ENCODE results near the gene ATAD3C.

ATAD3C gene

DNA sequence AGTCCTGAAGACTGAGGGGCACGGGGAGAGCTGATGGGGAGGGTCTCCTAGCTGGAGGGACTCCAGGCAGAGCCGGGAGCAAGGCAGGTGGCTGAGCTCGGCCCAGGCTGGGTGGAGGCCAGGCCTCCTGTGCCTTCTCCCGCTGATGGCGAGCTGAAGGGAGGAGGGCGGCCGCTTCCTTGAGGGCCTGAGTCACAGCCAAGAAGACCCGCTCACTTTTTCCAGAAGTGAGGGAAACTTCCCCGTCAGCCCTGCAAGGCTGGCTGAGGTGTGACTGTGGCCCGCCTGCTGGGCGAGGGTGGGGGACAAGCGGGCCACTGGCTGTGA is 15.7 kb upstream of the ATAD3C start:
- no peaks in the 10 kb centered on the region for H3K9me3 Mint-ChIP-seq
- peak overlapping the region; percentile 55 for H3K27ac Mint-ChIP-seq
- H3K27me3 Mint-ChIP-seq = peaks cover 17% of the 10 kb centered on the region
- H3K4me1 Mint-ChIP-seq (ENCODE audit: low read depth) = peaks cover 20% of the 10 kb centered on the region
- no peaks in the 10 kb centered on the region for H3K36me3 Mint-ChIP-seq (ENCODE audit: low read depth)
- peak overlapping the region; percentile 51 for H3K4me3 Mint-ChIP-seq

DNA sequence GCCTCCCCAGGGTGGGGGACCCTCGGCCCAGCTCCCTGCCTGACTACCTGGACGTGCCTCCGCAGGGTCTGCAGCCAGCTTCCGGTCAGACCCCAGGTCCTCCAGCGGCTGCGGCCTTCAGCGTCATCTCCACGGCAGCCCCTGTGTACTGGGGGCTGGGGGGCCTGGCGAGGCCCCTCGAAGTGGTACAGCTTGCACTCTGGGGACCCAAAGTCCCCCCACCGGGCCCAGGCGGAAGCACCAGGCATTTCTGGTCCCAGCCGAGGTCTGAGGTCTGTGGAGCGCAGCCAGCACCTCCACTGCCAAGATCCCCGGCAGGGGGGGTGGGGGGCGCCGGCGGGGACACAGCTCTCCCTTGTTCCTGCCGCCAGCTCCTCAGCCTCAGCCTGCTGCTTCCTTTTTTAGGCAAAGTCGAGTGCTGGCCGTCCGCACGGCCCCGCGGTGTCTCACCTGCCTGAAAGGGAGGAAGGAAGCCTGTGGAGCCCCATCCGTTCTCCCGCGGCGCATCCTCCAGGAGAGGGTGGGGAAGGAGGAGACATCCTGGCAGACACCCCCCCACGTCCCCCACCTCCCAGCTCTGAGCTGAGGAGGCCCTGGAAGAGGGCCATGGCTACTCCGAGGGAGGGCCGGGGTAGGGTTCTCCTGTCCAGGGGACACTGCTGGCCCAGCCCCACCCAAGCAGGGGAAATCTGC is 15.2 kb upstream of the ATAD3C start:
- H3K27ac Mint-ChIP-seq = no peak overlapping the region
- H3K9me3 Mint-ChIP-seq = no peaks in the 10 kb centered on the region
- no peak overlapping the region for H3K4me3 Mint-ChIP-seq
- peaks cover 20% of the 10 kb centered on the region for H3K4me1 Mint-ChIP-seq (ENCODE audit: low read depth)
- no peaks in the 10 kb centered on the region for H3K36me3 Mint-ChIP-seq (ENCODE audit: low read depth)
- peaks cover 17% of the 10 kb centered on the region for H3K27me3 Mint-ChIP-seq

DNA sequence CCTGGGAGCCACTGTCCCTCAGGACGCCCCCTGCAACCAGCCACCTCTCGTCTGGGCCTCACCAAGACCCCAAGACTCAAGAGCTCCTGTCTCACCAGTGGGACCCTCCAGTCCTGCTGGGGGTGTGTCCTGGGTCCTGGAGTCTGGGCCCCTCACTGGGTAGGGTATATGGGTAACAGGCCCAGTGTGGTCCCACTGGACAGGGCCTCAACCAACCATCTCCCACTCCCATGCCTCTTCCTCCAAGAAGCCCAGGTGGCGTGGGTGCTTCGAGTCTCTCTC is 14.7 kb upstream of the ATAD3C start:
- Mint-ChIP-seq H3K27ac (peak overlapping the region; percentile 65), H3K4me1 (ENCODE audit: low read depth) (peaks cover 20% of the 10 kb centered on the region), H3K9me3 (no peaks in the 10 kb centered on the region), H3K36me3 (ENCODE audit: low read depth) (no peaks in the 10 kb centered on the region), H3K4me3 (peak overlapping the region; percentile 63), H3K27me3 (peaks cover 12% of the 10 kb centered on the region)

GRCh38 chr1:1435106-1435903 is 14.2 kb upstream of the ATAD3C start, which contains the start of gene VWA1:
Gene VWA1, plus strand, starts transcription at chr1:1435690. Its CDS starts 59 bp downstream, at chr1:1435749.
- Mint-ChIP-seq H3K27me3 (peaks cover 8% of the 10 kb centered on the region), H3K4me1 (ENCODE audit: low read depth) (peaks cover 20% of the 10 kb centered on the region), H3K36me3 (ENCODE audit: low read depth) (no peaks in the 10 kb centered on the region), H3K4me3 (peak within 1 kb of the TSS; percentile 63), H3K27ac (peak within 1 kb of the TSS; percentile 65), H3K9me3 (no peaks in the 10 kb centered on the region)

DNA sequence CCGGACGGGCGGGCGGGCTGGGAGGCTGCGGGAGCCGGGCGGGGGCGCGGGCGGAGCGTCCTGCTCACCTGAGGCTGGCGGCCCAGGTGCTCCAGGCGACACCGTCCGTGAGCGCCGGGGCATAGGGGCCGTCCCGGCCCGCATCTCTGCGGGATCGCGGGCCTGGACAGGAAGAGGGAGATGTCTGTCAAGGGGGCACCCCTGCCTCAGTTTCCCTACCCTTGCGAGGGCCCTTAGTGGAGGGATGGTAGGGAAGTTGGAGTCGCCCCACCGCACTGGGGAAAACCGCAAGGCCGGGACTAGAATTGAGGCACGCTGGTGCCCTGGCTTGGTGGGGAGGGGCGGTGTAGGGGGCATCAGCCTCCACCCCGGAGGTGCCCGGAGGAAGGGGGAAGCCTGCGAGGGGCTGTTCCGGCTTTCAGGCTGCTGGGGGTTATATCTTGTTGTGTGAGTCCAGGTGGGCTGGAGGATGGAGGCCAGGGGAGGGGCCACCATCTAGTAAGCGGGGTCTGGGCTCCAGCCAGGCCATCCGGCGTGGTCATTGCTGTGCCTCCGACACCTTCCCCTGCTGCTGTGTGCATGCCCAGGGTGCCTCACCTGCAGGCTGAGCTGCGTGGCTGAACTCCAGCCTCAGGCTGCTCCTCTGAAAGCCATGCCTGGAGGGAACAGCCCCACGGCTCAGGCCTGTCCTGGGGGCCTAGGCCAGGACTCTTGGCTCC is 13.4 kb upstream of the ATAD3C start:
- Mint-ChIP-seq H3K27ac (no peak overlapping the region), H3K4me1 (ENCODE audit: low read depth) (peaks cover 20% of the 10 kb centered on the region), H3K4me3 (peak overlapping the region; percentile 49), H3K9me3 (no peaks in the 10 kb centered on the region), H3K27me3 (peaks cover 8% of the 10 kb centered on the region), H3K36me3 (ENCODE audit: low read depth) (no peaks in the 10 kb centered on the region)

DNA sequence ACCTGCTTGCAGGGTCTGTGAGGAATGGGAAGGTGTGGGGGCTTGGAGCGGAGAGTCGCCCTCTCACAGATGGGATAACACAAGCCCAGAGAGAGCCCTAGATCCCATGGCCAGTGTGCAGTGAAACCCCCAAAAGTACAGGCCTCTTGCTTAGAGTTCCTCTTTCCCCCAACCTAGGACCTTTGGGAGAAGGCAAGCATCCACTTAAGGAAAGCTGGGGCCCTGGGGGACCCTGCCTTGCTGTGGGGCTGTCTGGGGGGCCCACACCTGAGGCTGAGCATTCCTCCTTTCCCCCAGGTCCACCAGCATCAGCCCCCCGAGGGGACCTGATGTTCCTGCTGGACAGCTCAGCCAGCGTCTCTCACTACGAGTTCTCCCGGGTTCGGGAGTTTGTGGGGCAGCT is 12.9 kb upstream of the ATAD3C start:
- Mint-ChIP-seq H3K36me3 (ENCODE audit: low read depth) (no peaks in the 10 kb centered on the region), H3K4me3 (peak overlapping the region; percentile 49), H3K4me1 (ENCODE audit: low read depth) (peaks cover 20% of the 10 kb centered on the region), H3K27ac (no peak overlapping the region), H3K9me3 (no peaks in the 10 kb centered on the region), H3K27me3 (peaks cover 8% of the 10 kb centered on the region)

GRCh38 chr1:1437033-1437903 is 12.2 kb upstream of the ATAD3C start:
- H3K27me3 Mint-ChIP-seq = peaks cover 8% of the 10 kb centered on the region
- no peaks in the 10 kb centered on the region for H3K36me3 Mint-ChIP-seq (ENCODE audit: low read depth)
- H3K4me1 Mint-ChIP-seq (ENCODE audit: low read depth) = peaks cover 20% of the 10 kb centered on the region
- H3K27ac Mint-ChIP-seq = no peak overlapping the region
- H3K4me3 Mint-ChIP-seq = no peak overlapping the region
- no peaks in the 10 kb centered on the region for H3K9me3 Mint-ChIP-seq

DNA sequence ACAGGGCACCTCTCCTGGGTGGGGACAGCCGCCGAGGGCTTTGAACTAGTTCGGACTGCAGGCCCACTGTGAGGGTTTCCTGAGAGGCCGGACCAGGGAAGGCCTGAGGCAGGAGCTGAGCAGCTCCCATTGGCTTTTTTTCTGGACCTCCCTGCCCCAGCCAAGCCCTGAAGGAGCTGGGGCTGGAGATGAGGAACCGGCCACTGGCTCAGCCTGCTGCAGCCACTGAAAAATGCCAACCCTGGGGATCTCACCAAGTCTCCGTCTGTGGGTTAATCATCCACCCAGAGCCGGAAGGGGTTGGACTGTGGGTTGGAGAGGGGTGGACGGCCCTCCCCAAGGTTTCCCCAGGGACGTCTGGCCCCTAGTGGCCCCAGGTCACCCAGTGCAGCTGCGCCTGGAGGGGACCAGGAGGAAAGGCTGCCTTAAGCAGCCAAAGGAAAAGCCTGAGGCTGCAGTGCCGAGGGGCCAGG is 11.5 kb upstream of the ATAD3C start:
- Mint-ChIP-seq H3K36me3 (ENCODE audit: low read depth) (no peaks in the 10 kb centered on the region), H3K4me3 (no peak overlapping the region), H3K9me3 (no peaks in the 10 kb centered on the region), H3K27me3 (peaks cover 8% of the 10 kb centered on the region), H3K27ac (no peak overlapping the region), H3K4me1 (ENCODE audit: low read depth) (peaks cover 20% of the 10 kb centered on the region)

- H3K27ac Mint-ChIP-seq = no peak overlapping the region
- H3K4me3 Mint-ChIP-seq = no peak overlapping the region
- H3K27me3 Mint-ChIP-seq = peaks cover 8% of the 10 kb centered on the region
- no peaks in the 10 kb centered on the region for H3K9me3 Mint-ChIP-seq
- peaks cover 17% of the 10 kb centered on the region for H3K4me1 Mint-ChIP-seq (ENCODE audit: low read depth)
- H3K36me3 Mint-ChIP-seq (ENCODE audit: low read depth) = no peaks in the 10 kb centered on the region
Measured at GRCh38 chr1:1438531-1439381, 10.7 kb upstream of the ATAD3C start.

- Mint-ChIP-seq H3K36me3 (ENCODE audit: low read depth) (no peaks in the 10 kb centered on the region), H3K27me3 (peaks cover 8% of the 10 kb centered on the region)
Measured at GRCh38 chr1:1439546-1440261, 9.8 kb upstream of the ATAD3C start.

GRCh38 chr1:1440262-1441001 is 9.1 kb upstream of the ATAD3C start:
- no peaks in the 10 kb centered on the region for H3K36me3 Mint-ChIP-seq (ENCODE audit: low read depth)
- H3K9me3 Mint-ChIP-seq = no peaks in the 10 kb centered on the region
- no peak overlapping the region for H3K4me3 Mint-ChIP-seq
- H3K27ac Mint-ChIP-seq = no peak overlapping the region
- peaks cover 3% of the 10 kb centered on the region for H3K4me1 Mint-ChIP-seq (ENCODE audit: low read depth)
- H3K27me3 Mint-ChIP-seq = peaks cover 3% of the 10 kb centered on the region

More at GRCh38 chr1:1439546-1440261, 9.8 kb upstream of the ATAD3C start:
- no peak overlapping the region for H3K4me3 Mint-ChIP-seq
- no peak overlapping the region for H3K27ac Mint-ChIP-seq
- H3K9me3 Mint-ChIP-seq = no peaks in the 10 kb centered on the region
- peaks cover 9% of the 10 kb centered on the region for H3K4me1 Mint-ChIP-seq (ENCODE audit: low read depth)

GRCh38 chr1:1441002-1441888 is 8.2 kb upstream of the ATAD3C start:
- H3K4me3 Mint-ChIP-seq = no peak overlapping the region
- peaks cover 2% of the 10 kb centered on the region for H3K27me3 Mint-ChIP-seq
- H3K36me3 Mint-ChIP-seq (ENCODE audit: low read depth) = no peaks in the 10 kb centered on the region
- H3K9me3 Mint-ChIP-seq = no peaks in the 10 kb centered on the region
- no peak overlapping the region for H3K27ac Mint-ChIP-seq
- peaks cover 1% of the 10 kb centered on the region for H3K4me1 Mint-ChIP-seq (ENCODE audit: low read depth)

Measured in stimulated activated naive CD8-positive, alpha-beta T cell treated with anti-CD3 and anti-CD28 coated beads, Interleukin-15, Interleukin-2, amounts not matched to agents 100 ng/mL and 50 ng/mL, for 24 hours (primary cell).